HCT116 (cell line): Measurements from ENCODE around the gene ART1. TPM values are rescaled to one million over a fixed set of nuclear protein-coding genes. Genes with fewer than 3 reads are reported as not detected.

Source experiments
- ATAC-seq: fragments of 200-7000 bp; cut with Tn5 transposase; 2 replicates; pipeline ENCODE4 v1.9.1; 2020; ENCODE audit warnings: mild to moderate bottlenecking, moderate library complexity
- BruUV-seq: library from RNA; stranded (reverse); fragments of 400-500 nt; replicated peaks from 2 replicates; lab custom pipeline; 2021; lab: Mats Ljungman, UMichigan
- CTCF ChIA-PET: fragments of 300-600 bp; sonication (Branson Sonifier 250); formaldehyde crosslinking; loops from one replicate; lab custom pipeline; 2021; ENCODE audit warnings: antibody characterized with exemption; lab: Charles Lee
- POLR2A ChIA-PET: fragments of 300-600, 350-600 bp; sonication (Branson Sonifier 250); formaldehyde crosslinking; loops from one replicate; lab custom pipeline; 2021; ENCODE audit warnings: antibody characterized with exemption; lab: Charles Lee
- RAD21 ChIA-PET, 2 experiments: fragments of 300-600 bp; sonication (Branson Sonifier 250); formaldehyde crosslinking; loops; one replicate each; lab custom pipeline; 2023; ENCODE audit warnings: low total read pairs in 2 of 2; ENCODE audit not compliant: uncharacterized antibody in 2 of 2, unreplicated experiment in 2 of 2, low non-redundant PET in 1 of 2; lab: Charles Lee
- DNase-seq: peaks from one replicate; pipeline ENCODE4 v3.0.0-alpha.2; 2010; ENCODE audit warnings: low read depth, low spot score
- H2AFZ ChIP-seq: fragments of 200-600 bp; shearing (Covaris generic), sonication (generic); 2 replicates; pipeline ENCODE4 v1.6.1; 2017; ENCODE audit warnings: low read depth, mixed run types, mixed read lengths, antibody characterized with exemption, low read length; ENCODE audit not compliant: poor library complexity, severe bottlenecking
- H3K27ac ChIP-seq: 2 replicates; pipeline ENCODE4 v1.5.1; 2012; ENCODE audit warnings: low read depth, low read length
- H3K27me3 ChIP-seq: fragments of 200-600 bp; sonication (generic); 2 replicates; pipeline ENCODE4 v1.6.1; 2016; ENCODE audit warnings: mixed run types, low read length, mixed read lengths; ENCODE audit not compliant: insufficient read depth
- H3K36me3 ChIP-seq, 2 experiments: fragments of 200-500 bp in 1 of 2; fragments of 200-600 bp in 1 of 2; sonication (Bioruptor generic) in 1 of 2; sonication (generic) in 1 of 2; 2 replicates each; pipeline versions ENCODE4 v1.5.1 to v1.6.1; 2014 to 2016; ENCODE audit warnings: low read length in 2 of 2, inconsistent platforms in 1 of 2, mixed read lengths in 1 of 2, mixed run types in 1 of 2; ENCODE audit not compliant: insufficient read depth in 2 of 2, control insufficient read depth in 1 of 2
- H3K4me1 ChIP-seq, 2 experiments: fragments of 200-600 bp in 1 of 2; sonication (generic) in 1 of 2; 2 replicates each; pipeline versions ENCODE4 v1.5.1 to v1.6.1; 2012 to 2017; ENCODE audit warnings: low read length in 2 of 2, inconsistent platforms in 1 of 2, mild to moderate bottlenecking in 1 of 2, mixed read lengths in 1 of 2, mixed run types in 1 of 2, moderate library complexity in 1 of 2; ENCODE audit not compliant: insufficient read depth in 2 of 2, control insufficient read depth in 1 of 2
- H3K4me2 ChIP-seq: fragments of 200-600 bp; sonication (generic); 2 replicates; pipeline ENCODE4 v1.6.1; 2017; ENCODE audit warnings: mixed run types, low read length, mixed read lengths
- H3K4me3 ChIP-seq, 2 experiments: fragments of 200-600 bp in 1 of 2; sonication (generic) in 1 of 2; replicated peaks in 1 of 2; 2 replicates each; pipeline ENCODE4 v1.5.1; 2011 to 2016; ENCODE audit warnings: low read length in 2 of 2, control low read depth in 1 of 2, low read depth in 1 of 2, mild to moderate bottlenecking in 1 of 2, mixed read lengths in 1 of 2, mixed run types in 1 of 2
- H3K79me2 ChIP-seq: fragments of 200-600 bp; sonication (generic); 2 replicates; pipeline ENCODE4 v1.6.1; 2017; ENCODE audit warnings: mild to moderate bottlenecking, mixed run types, low read length, moderate library complexity, mixed read lengths; ENCODE audit not compliant: insufficient read depth
- H3K9ac ChIP-seq: fragments of 200-600 bp; sonication (generic); 2 replicates; pipeline ENCODE4 v1.6.1; 2016; ENCODE audit warnings: low read length, mixed read lengths
- H3K9me2 ChIP-seq: fragments of 200-600 bp; sonication (generic), shearing (Covaris generic); 2 replicates; pipeline ENCODE4 v1.6.1; 2017; ENCODE audit warnings: mixed run types, mild to moderate bottlenecking, moderate library complexity; ENCODE audit not compliant: insufficient read depth
- H3K9me3 ChIP-seq, 2 experiments: fragments of 200-500 bp in 1 of 2; fragments of 200-600 bp in 1 of 2; sonication (Bioruptor generic) in 1 of 2; sonication (generic) in 1 of 2; 2 replicates each; pipeline ENCODE4 v1.6.1; 2014 to 2017; ENCODE audit warnings: low read length in 2 of 2, mixed read lengths in 2 of 2, inconsistent platforms in 1 of 2, low read depth in 1 of 2, mild to moderate bottlenecking in 1 of 2, mixed run types in 1 of 2, moderate library complexity in 1 of 2; ENCODE audit not compliant: control insufficient read depth in 1 of 2, insufficient read depth in 1 of 2
- H4K20me1 ChIP-seq: fragments of 200-600 bp; sonication (generic), shearing (Covaris generic); 2 replicates; pipeline ENCODE4 v1.6.1; 2017; ENCODE audit warnings: mixed run types, mild to moderate bottlenecking, moderate library complexity; ENCODE audit not compliant: insufficient read depth
- ATF3 ChIP-seq: IDR thresholded peaks from 2 replicates; pipeline ENCODE4 v1.6.1; 2012
- CBX3 ChIP-seq: IDR thresholded peaks from 2 replicates; pipeline ENCODE4 v1.6.1; 2012; ENCODE audit warnings: low read depth
- ELF1 ChIP-seq: IDR thresholded peaks from 2 replicates; pipeline ENCODE4 v1.6.1; 2012; ENCODE audit warnings: low read depth, borderline replicate concordance
- EZH2phosphoT487 ChIP-seq: fragments of 200-600 bp; IDR thresholded peaks from 2 replicates; pipeline ENCODE4 v1.6.1; 2018; ENCODE audit warnings: antibody characterized with exemption, borderline replicate concordance
- FOSL1 ChIP-seq: IDR thresholded peaks from 2 replicates; pipeline ENCODE4 v1.6.1; 2012; ENCODE audit warnings: low read depth
- POLR2AphosphoS5 ChIP-seq: IDR thresholded peaks from 2 replicates; pipeline ENCODE4 v1.6.1; 2011; ENCODE audit warnings: mild to moderate bottlenecking, low read depth, low read length, moderate library complexity
- REST ChIP-seq: IDR thresholded peaks from 2 replicates; pipeline ENCODE4 v1.6.1; 2012; ENCODE audit warnings: low read depth
- SIN3A ChIP-seq: IDR thresholded peaks from 2 replicates; pipeline ENCODE4 v1.6.1; 2012; ENCODE audit warnings: low read depth
- TCF7L2 ChIP-seq: IDR thresholded peaks from 2 replicates; pipeline ENCODE4 v1.7.0; 2011; ENCODE audit warnings: borderline replicate concordance, inconsistent platforms; ENCODE audit not compliant: insufficient read depth, insufficient read length; ENCODE audit errors: extremely low read depth
- ZFX ChIP-seq: fragments of 450-650 bp; IDR thresholded peaks from 2 replicates; pipeline ENCODE4 v1.6.1; 2017
- intact Hi-C: fragments of 100-400 bp; cut with micrococcal nuclease; formaldehyde crosslinking; loops from 2 replicates; pipeline ENCODE4 v1.10.0; 2022
- total RNA-seq: library from RNA; stranded (reverse); gene quantifications from one replicate; pipeline ENCODE4 v1.2.1, GENCODE V29; 2021; ENCODE audit not compliant: unreplicated experiment
- TF ChIP-seq, protein P1 (sequence below): IDR thresholded peaks from 2 replicates; pipeline ENCODE4 v1.6.1; 2011; ENCODE audit warnings: mild to moderate bottlenecking, low read length, moderate library complexity; ENCODE audit not compliant: insufficient replicate concordance; ENCODE audit errors: extremely low read depth
- TF ChIP-seq, protein P2 (sequence below), 3 experiments: fragments of 200-600 bp in 1 of 3; sonication (generic) in 1 of 3; IDR thresholded peaks in 2 of 3; conservative IDR thresholded peaks in 1 of 3; 2 replicates each; pipeline ENCODE4 v1.5.1; 2012 to 2017; ENCODE audit warnings: low read depth in 2 of 3, low read length in 2 of 3, antibody characterized with exemption in 1 of 3, borderline replicate concordance in 1 of 3, control low read depth in 1 of 3, mild to moderate bottlenecking in 1 of 3, mixed read lengths in 1 of 3, mixed run types in 1 of 3, moderate library complexity in 1 of 3; ENCODE audit not compliant: insufficient read depth in 1 of 3

The ART1 gene
- total RNA-seq, 1 experiment from 2014 or later, result not detected

DNA sequence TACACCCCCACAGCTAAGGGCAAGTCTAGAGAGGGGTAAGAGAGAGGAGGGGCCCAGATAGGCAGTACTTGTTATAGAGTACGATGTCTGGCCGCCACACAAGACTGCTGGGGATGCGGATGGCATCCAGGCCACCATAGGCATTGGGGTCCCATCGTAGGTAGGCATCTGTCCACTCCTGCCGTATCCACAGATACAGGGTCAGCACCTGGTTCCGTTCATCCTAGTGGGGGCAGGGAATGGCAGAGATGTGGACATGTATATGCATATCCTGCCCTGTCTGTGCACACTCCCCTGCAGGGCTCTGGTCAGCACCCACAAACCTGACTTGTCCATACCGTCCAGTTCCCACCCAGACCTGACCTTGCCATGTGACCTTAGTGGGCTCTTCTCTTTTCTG, 24.2 kb downstream of the ART1 start:
- no peak overlapping the region for H3K4me3 ChIP-seq
- no peak for TF ChIP-seq FOSL1
- TF ChIP-seq POLR2AphosphoS5, result no peak
- no peak for TF ChIP-seq EZH2phosphoT487
- TF ChIP-seq SIN3A, result no peak
- TF ChIP-seq, protein P1, sequence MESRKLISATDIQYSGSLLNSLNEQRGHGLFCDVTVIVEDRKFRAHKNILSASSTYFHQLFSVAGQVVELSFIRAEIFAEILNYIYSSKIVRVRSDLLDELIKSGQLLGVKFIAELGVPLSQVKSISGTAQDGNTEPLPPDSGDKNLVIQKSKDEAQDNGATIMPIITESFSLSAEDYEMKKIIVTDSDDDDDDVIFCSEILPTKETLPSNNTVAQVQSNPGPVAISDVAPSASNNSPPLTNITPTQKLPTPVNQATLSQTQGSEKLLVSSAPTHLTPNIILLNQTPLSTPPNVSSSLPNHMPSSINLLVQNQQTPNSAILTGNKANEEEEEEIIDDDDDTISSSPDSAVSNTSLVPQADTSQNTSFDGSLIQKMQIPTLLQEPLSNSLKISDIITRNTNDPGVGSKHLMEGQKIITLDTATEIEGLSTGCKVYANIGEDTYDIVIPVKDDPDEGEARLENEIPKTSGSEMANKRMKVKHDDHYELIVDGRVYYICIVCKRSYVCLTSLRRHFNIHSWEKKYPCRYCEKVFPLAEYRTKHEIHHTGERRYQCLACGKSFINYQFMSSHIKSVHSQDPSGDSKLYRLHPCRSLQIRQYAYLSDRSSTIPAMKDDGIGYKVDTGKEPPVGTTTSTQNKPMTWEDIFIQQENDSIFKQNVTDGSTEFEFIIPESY, result no peak
- no peak for TF ChIP-seq CBX3
- TF ChIP-seq ELF1, result no peak
- TF ChIP-seq, all 23 proteins: peak for 0
- Histone ChIP-seq H3K36me3 (peaks cover 11 to 16% of the 10 kb centered on the region in 2 experiments; a peak in 3 of 4 replicates), H3K9ac (no peak overlapping the region), H3K9me2 (no peaks in the 10 kb centered on the region), H3K27me3 (no peaks in the 10 kb centered on the region), H3K4me1 (no peaks in the 10 kb centered on the region), H3K9me3 (no peaks in the 10 kb centered on the region), H2AFZ (no peak overlapping the region), H3K79me2 (no peaks in the 10 kb centered on the region), H3K27ac (no peak overlapping the region), H4K20me1 (no peaks in the 10 kb centered on the region), H3K4me2 (no peak overlapping the region)
- DNase-seq, result no peak
- POLR2A ChIA-PET, result no interaction called here
- no TSS peak for BruUV-seq
- RAD21 ChIA-PET, result no interaction called here
- CTCF ChIA-PET, result no interaction called here
- no peak for ATAC-seq
- intact Hi-C loops, result no loop called here

DNA sequence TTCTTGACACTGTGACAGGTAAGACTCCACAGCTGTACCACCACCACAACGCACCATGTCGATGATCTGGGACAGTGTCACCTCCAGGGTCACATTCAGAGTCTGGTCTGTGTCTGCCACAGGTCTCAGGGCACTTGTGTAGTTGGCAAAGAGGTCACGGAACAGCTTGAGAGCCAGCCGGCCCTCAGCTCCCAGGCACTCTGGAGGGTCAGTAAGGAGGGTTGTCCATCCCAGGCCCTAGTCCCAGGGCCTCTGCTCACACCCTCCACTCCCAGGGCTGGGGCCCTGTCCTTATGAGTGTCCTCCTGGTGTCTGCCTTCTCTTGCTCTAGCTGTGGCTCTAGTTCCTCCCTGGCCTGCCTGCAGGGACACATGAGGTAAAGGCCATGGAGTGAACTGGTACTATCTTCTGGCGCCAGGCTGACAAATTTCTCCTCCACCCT, 24.8 kb downstream of the ART1 start:
- Histone ChIP-seq H3K27me3 (no peaks in the 10 kb centered on the region), H3K4me1 (no peaks in the 10 kb centered on the region), H3K9ac (no peak overlapping the region), H3K4me3 (no peak overlapping the region), H3K4me2 (no peak overlapping the region), H3K36me3 (peaks cover 17 to 22% of the 10 kb centered on the region in 2 experiments; a peak in 3 of 4 replicates), H4K20me1 (no peaks in the 10 kb centered on the region), H3K9me2 (no peaks in the 10 kb centered on the region), H3K79me2 (no peaks in the 10 kb centered on the region), H3K9me3 (no peaks in the 10 kb centered on the region), H2AFZ (no peak overlapping the region), H3K27ac (no peak overlapping the region)
- ChIA-PET RAD21 (no interaction called here), POLR2A (no interaction called here), CTCF (no interaction called here)
- no TSS peak for BruUV-seq
- ATAC-seq (no peak), DNase-seq (no peak)
- intact Hi-C loops, result no loop called here
- no peak for TF ChIP-seq POLR2AphosphoS5
- TF ChIP-seq REST, result no peak
- no peak for TF ChIP-seq CBX3
- TF ChIP-seq, protein P2, sequence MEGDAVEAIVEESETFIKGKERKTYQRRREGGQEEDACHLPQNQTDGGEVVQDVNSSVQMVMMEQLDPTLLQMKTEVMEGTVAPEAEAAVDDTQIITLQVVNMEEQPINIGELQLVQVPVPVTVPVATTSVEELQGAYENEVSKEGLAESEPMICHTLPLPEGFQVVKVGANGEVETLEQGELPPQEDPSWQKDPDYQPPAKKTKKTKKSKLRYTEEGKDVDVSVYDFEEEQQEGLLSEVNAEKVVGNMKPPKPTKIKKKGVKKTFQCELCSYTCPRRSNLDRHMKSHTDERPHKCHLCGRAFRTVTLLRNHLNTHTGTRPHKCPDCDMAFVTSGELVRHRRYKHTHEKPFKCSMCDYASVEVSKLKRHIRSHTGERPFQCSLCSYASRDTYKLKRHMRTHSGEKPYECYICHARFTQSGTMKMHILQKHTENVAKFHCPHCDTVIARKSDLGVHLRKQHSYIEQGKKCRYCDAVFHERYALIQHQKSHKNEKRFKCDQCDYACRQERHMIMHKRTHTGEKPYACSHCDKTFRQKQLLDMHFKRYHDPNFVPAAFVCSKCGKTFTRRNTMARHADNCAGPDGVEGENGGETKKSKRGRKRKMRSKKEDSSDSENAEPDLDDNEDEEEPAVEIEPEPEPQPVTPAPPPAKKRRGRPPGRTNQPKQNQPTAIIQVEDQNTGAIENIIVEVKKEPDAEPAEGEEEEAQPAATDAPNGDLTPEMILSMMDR (IDR thresholded peaks at IDR 0.05 in 2 of 3, conservative IDR thresholded peaks at IDR 0.05 in 1 of 3; ENCODE audit: borderline replicate concordance in 1 of 3, insufficient read depth in 1 of 3, low read depth in 2 of 3, low read length in 2 of 3), result no peak
- no peak for TF ChIP-seq ZFX
- TF ChIP-seq ATF3, result no peak
- TF ChIP-seq ELF1, result no peak
- no peak for TF ChIP-seq TCF7L2
